GM10248 (cell line): Measurements from ENCODE around the gene SLC45A1.

Source experiments
- CTCF ChIA-PET: fragments of 300-600 bp; sonication (Branson Sonifier 250); formaldehyde crosslinking; extraction: SDS; loops from one replicate; lab custom pipeline; 2021; ENCODE audit warnings: antibody characterized with exemption; lab: Yijun Ruan, JAX
- POLR2A ChIA-PET: fragments of 350-650 bp; sonication (Branson Sonifier 250); formaldehyde crosslinking; extraction: SDS; loops from one replicate; lab custom pipeline; 2020; ENCODE audit warnings: antibody characterized with exemption; lab: Yijun Ruan, JAX
- DNase-seq: peaks from one replicate; pipeline ENCODE4 v3.0.0; 2012; ENCODE audit errors: extremely low spot score
- TF ChIP-seq, protein P1 (sequence below): IDR thresholded peaks from 2 replicates; pipeline ENCODE4 v1.5.1; 2012; ENCODE audit warnings: mild to moderate bottlenecking, low read depth; ENCODE audit errors: extremely low read depth, missing control alignments, control extremely low read depth

The SLC45A1 gene

DNA sequence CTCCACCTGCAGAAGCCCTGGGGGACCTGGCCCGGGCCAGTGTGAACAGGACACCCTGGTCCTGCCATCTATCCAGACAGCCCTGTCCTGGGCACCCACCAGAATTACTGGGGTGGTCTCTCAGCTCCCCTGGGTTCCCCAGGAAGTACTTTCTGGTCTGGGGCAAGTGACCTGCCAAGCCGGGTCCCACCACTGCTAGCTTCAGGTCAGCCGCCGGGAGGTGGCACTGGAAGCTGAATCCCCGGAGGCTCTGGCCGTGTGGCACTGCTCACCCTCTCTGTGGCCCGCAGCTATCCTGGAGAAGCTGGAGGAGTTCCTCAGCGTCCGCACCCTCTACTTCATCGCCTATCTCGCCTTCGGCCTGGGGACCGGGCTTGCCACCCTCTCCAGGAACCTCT lies 21.3 kb downstream of the SLC45A1 start:
- POLR2A ChIA-PET = no interaction called here

DNA sequence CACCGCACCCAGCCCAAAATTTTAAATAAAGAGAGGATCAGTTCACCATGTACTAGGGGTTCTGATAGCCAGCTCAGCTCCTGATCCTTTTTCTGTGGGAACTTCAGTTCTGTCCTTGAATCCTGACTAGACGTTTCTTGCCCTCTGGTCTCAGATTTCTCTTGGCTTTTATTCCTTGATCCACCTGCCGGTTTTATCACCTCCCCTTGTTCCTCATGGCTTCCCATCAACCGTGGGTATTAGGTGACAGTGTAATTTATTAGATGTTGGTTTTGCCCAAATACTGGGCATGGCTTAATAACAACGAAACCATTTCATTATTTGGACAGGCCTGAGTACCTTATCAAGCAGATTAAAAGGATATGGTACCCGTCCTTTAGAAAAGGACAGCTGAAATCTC lies 22.5 kb downstream of the SLC45A1 start:
- DNase-seq = no peak
- POLR2A ChIA-PET = no interaction called here
- TF ChIP-seq, protein P1, sequence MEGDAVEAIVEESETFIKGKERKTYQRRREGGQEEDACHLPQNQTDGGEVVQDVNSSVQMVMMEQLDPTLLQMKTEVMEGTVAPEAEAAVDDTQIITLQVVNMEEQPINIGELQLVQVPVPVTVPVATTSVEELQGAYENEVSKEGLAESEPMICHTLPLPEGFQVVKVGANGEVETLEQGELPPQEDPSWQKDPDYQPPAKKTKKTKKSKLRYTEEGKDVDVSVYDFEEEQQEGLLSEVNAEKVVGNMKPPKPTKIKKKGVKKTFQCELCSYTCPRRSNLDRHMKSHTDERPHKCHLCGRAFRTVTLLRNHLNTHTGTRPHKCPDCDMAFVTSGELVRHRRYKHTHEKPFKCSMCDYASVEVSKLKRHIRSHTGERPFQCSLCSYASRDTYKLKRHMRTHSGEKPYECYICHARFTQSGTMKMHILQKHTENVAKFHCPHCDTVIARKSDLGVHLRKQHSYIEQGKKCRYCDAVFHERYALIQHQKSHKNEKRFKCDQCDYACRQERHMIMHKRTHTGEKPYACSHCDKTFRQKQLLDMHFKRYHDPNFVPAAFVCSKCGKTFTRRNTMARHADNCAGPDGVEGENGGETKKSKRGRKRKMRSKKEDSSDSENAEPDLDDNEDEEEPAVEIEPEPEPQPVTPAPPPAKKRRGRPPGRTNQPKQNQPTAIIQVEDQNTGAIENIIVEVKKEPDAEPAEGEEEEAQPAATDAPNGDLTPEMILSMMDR = no peak
- CTCF ChIA-PET = no interaction called here

More for the DNA sequence above, 21.3 kb downstream of the SLC45A1 start:
- TF ChIP-seq, protein P1 = no peak
- no peak for DNase-seq
- CTCF ChIA-PET = no interaction called here

DNA sequence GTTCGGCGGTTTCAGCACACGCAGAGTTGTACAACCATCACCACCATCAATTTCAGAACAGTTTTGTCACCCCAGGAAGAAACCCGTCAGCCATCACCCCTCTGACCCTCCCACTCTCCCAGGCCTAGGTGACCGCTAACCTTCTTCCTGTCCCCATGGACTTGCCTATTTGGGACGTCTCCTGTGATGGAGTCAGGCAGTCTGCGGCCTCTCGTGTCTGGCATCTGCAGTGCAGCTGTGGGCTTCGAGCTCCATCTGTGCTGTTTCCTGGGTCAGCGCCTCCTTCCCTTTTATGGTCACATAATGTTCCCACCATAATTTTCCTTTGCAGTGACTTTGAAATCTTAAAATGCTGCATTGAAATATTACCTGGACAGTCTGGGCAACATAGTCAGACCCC lies 24.4 kb downstream of the SLC45A1 start:
- no peak for DNase-seq
- POLR2A ChIA-PET = no interaction called here
- TF ChIP-seq, protein P1 = no peak
- CTCF ChIA-PET = no interaction called here

DNA sequence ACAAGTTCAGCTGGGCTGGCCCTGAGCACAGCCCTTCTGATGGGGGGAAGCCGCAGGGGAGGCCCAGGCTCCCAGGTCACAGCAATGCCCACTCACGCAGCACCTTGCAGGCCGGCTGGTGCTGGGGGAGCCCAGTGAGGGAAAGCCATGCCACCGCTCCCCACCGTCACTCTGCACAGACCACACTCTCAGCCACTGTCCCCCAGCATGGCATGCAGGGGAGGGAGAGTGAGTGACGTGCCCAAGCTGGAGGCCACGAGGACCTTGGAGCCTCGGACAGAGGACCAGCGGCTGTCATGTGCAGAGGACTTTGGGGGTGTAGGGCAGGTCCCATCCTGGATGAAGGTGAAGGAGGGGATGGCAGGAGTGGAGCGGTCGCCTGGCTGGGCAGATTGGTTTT lies 25.1 kb downstream of the SLC45A1 start:
- TF ChIP-seq, protein P1 = no peak
- CTCF ChIA-PET = no interaction called here
- POLR2A ChIA-PET = no interaction called here
- no peak for DNase-seq

DNA sequence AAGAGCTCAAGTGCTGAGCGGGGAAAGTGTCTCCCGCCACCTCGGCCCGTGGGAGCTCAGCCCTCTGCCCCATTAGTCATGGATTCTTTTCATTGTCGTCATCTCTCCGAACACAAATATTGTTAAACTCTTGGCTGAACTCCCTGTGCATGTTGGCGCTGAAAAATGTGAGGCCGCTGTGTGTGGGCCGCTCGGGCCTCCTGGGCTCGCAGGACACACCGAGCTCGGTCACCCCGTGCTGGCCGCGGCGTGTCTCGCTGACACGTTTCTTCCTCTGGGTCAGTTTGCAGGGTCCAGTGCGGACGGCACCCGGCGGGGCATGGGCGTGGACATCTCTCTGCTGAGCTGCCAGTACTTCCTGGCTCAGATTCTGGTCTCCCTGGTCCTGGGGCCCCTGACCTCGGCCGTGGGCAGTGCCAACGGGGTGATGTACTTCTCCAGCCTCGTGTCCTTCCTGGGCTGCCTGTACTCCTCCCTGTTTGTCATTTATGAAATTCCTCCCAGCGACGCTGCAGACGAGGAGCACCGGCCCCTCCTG lies 25.6 kb downstream of the SLC45A1 start:
- POLR2A ChIA-PET = no interaction called here
- DNase-seq = no peak
- CTCF ChIA-PET = no interaction called here
- TF ChIP-seq, protein P1 = no peak

DNA sequence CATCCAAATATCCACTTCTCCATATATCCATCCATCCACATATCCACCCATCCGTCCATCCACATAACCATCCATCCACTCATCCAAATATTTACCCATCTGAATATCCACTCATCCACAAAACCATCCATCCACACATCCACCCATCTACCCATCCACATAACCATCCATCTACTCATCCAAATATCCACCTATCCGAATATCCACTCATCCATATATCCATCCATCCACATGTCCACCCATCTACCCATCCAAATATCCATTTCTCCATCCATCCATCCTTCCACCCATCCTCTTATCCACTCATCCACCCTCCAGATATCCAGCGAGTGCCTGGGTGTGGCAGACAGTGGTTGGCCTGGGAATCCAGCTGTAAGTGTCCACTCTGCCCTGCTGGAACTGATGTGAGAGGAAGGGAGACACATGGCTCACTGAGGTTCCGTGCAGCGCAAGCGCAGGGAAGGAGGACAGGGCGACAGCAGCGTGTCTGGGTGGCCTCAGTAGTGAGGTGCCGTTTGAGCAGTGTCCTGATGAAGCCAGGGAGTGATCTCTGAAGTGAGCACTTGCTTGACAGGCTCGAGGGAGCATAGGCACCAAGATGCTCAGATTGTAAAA lies 27.1 kb downstream of the SLC45A1 start:
- CTCF ChIA-PET = interaction anchor here (1.7 to 8.2 kb wide), 2 partner anchors 329 to 369 kb away, joined by 4 to 91 read pairs; no protein-coding TSS in a partner anchor
- POLR2A ChIA-PET = no interaction called here
- no peak for DNase-seq
- TF ChIP-seq, protein P1 = no peak
